GM12878 (cell line): ENCODE results near the gene NFATC2. TPM values are rescaled to one million over a fixed set of nuclear protein-coding genes. Genes with fewer than 3 reads are reported as not detected.

Source experiments
- ATAC-seq: fragments of 200-7000 bp; cut with Tn5 transposase; 3 replicates; pipeline ENCODE4 v1.9.1; 2020; ENCODE audit warnings: mild to moderate bottlenecking, moderate library complexity
- BruUV-seq: library from RNA; stranded (reverse); fragments of 400-500 nt; replicated peaks from 2 replicates; lab custom pipeline; 2021; lab: Mats Ljungman, UMichigan
- CTCF ChIA-PET: fragments of 300-600 bp; sonication (Branson Sonifier 250); formaldehyde crosslinking; extraction: SDS; loops from one replicate; lab custom pipeline; 2021; ENCODE audit warnings: inconsistent platforms; lab: Yijun Ruan, JAX
- POLR2A ChIA-PET: fragments of 350-600 bp; formaldehyde crosslinking; extraction: SDS; loops from one replicate; lab custom pipeline; 2021; ENCODE audit warnings: inconsistent platforms; lab: Charles Lee
- RAD21 ChIA-PET: fragments of 300-600 bp; sonication (Branson Sonifier 250); formaldehyde crosslinking; loops from one replicate; lab custom pipeline; 2023; ENCODE audit warnings: antibody characterized with exemption; ENCODE audit not compliant: unreplicated experiment; lab: Charles Lee
- SMC1A ChIA-PET: fragments of 300-600 bp; sonication (Branson Sonifier 250); formaldehyde crosslinking; loops from one replicate; lab custom pipeline; 2023; ENCODE audit not compliant: unreplicated experiment, uncharacterized antibody; lab: Charles Lee
- DNase-seq: peaks from one replicate; pipeline ENCODE4 v3.0.0-alpha.2; 2011; ENCODE audit warnings: low read depth, low spot score
- FAIRE-seq: peaks from 3 replicates; lab custom pipeline; 2011; peaks lifted over from hg19 to GRCh38; lab: Jason Lieb, UNC
- H2AFZ ChIP-seq: 2 replicates; pipeline ENCODE4 v1.6.0; 2011; ENCODE audit warnings: low read depth, low read length, control low read depth; ENCODE audit not compliant: control insufficient read depth
- H3K27ac ChIP-seq: 2 replicates; pipeline ENCODE4 v1.5.1; 2011; ENCODE audit warnings: control low read depth; ENCODE audit not compliant: control insufficient read depth, insufficient read depth
- H3K27me3 ChIP-seq, 2 experiments: replicated peaks in 1 of 2; 2 replicates each; pipeline versions ENCODE4 v1.6.0 to v1.6.1; 2011; ENCODE audit warnings: low read length in 1 of 2; ENCODE audit not compliant: control insufficient read depth in 2 of 2, insufficient read depth in 2 of 2
- H3K36me3 ChIP-seq, 2 experiments: 2 replicates each; pipeline ENCODE4 v1.5.1; 2011; ENCODE audit warnings: low read length in 1 of 2; ENCODE audit not compliant: control insufficient read depth in 2 of 2, insufficient read depth in 2 of 2
- H3K4me1 ChIP-seq: 2 replicates; pipeline ENCODE4 v1.6.1; 2011; ENCODE audit warnings: mild to moderate bottlenecking, low read length, moderate library complexity, mixed read lengths; ENCODE audit not compliant: control insufficient read depth, insufficient read depth
- H3K4me2 ChIP-seq: 2 replicates; pipeline ENCODE4 v1.6.0; 2011; ENCODE audit warnings: control low read depth; ENCODE audit not compliant: control insufficient read depth, insufficient read depth
- H3K4me3 ChIP-seq: fragments of 200-600 bp; sonication (generic); 2 replicates; pipeline ENCODE4 v1.5.1; 2016
- H3K79me2 ChIP-seq: 2 replicates; pipeline ENCODE4 v1.6.0; 2011; ENCODE audit warnings: low read length; ENCODE audit not compliant: control insufficient read depth, insufficient read depth
- H3K9ac ChIP-seq: 2 replicates; pipeline ENCODE4 v1.8.0; 2011; ENCODE audit warnings: low read length, control low read depth, mixed read lengths; ENCODE audit not compliant: control insufficient read depth, insufficient read depth
- H3K9me3 ChIP-seq: replicated peaks from 3 replicates; pipeline ENCODE4 v1.5.1; 2011; ENCODE audit warnings: mild to moderate bottlenecking, low read length; ENCODE audit not compliant: control insufficient read depth, insufficient read depth
- H4K20me1 ChIP-seq: 2 replicates; pipeline ENCODE4 v1.6.0; 2011; ENCODE audit not compliant: control insufficient read depth, insufficient read depth
- CBFB ChIP-seq: IDR thresholded peaks from 2 replicates; pipeline ENCODE4 v1.6.1; 2016; ENCODE audit warnings: antibody characterized with exemption, low read depth
- CBX3 ChIP-seq: fragments of 200-600 bp; sonication (generic); IDR thresholded peaks from 2 replicates; pipeline ENCODE4 v1.6.1; 2016; ENCODE audit warnings: low read depth, borderline replicate concordance
- CEBPB ChIP-seq, 2 experiments: fragments of 150-350 bp in 1 of 2; IDR thresholded peaks; 2 replicates each; pipeline ENCODE4 v1.6.1; 2012 to 2014; ENCODE audit warnings: low read depth in 2 of 2, low read length in 2 of 2, borderline replicate concordance in 1 of 2, inconsistent platforms in 1 of 2
- CHD4 ChIP-seq: fragments of 200-600 bp; sonication (generic); IDR thresholded peaks from 2 replicates; pipeline ENCODE4 v1.6.1; 2016; ENCODE audit warnings: mild to moderate bottlenecking
- ESRRA ChIP-seq: IDR thresholded peaks from 2 replicates; pipeline ENCODE4 v1.6.1; 2012; ENCODE audit warnings: mild to moderate bottlenecking, low read length, improper control_type of control experiment
- KAT2A ChIP-seq: conservative IDR thresholded peaks from 2 replicates; pipeline ENCODE4 v1.6.1; 2011; ENCODE audit warnings: low read depth, low read length; ENCODE audit not compliant: control insufficient read depth
- MYC ChIP-seq: IDR thresholded peaks from 2 replicates; pipeline ENCODE4 v1.6.1; 2011; ENCODE audit warnings: mild to moderate bottlenecking, low read length, moderate library complexity, inconsistent platforms; ENCODE audit not compliant: insufficient read depth, insufficient replicate concordance, insufficient read length, severe bottlenecking
- PAX5 ChIP-seq: IDR thresholded peaks from 2 replicates; pipeline ENCODE4 v1.6.1; 2011; ENCODE audit warnings: low read depth, low read length, borderline replicate concordance
- PRDM15 ChIP-seq: fragments of 450-650 bp; formaldehyde crosslinking; IDR thresholded peaks from 2 replicates; pipeline ENCODE4 v1.4.0; 2020; ENCODE audit warnings: mild to moderate bottlenecking, moderate library complexity
- RAD51 ChIP-seq: fragments of 450-650 bp; IDR thresholded peaks from 2 replicates; pipeline ENCODE4 v1.6.1; 2016; ENCODE audit warnings: moderate library complexity, mild to moderate bottlenecking, inconsistent platforms
- REST ChIP-seq: IDR thresholded peaks from 2 replicates; pipeline ENCODE4 v1.6.1; 2012; ENCODE audit warnings: mild to moderate bottlenecking, low read depth, low read length
- SREBF1 ChIP-seq: IDR thresholded peaks from 2 replicates; pipeline ENCODE4 v1.6.1; 2012; ENCODE audit warnings: mild to moderate bottlenecking, low read length
- YBX1 ChIP-seq: fragments of 450-650 bp; IDR thresholded peaks from 2 replicates; pipeline ENCODE4 v1.6.1; 2016; ENCODE audit warnings: antibody characterized with exemption
- ZBED1 ChIP-seq: IDR thresholded peaks from 2 replicates; pipeline ENCODE4 v1.6.1; 2016; ENCODE audit warnings: borderline replicate concordance
- ZSCAN29 ChIP-seq: fragments of 450-650 bp; IDR thresholded peaks from 2 replicates; pipeline ENCODE4 v1.6.1; 2017; ENCODE audit warnings: mild to moderate bottlenecking, moderate library complexity
- WGBS: methylation state at CpG from one replicate; pipeline ENCODE4 v1.1.6; 2016; ENCODE audit warnings: low lambda C conversion rate; ENCODE audit not compliant: insufficient replicate concordance, insufficient coverage; ENCODE audit errors: missing lambda C conversion rate; 5-methylcytosine and 5-hydroxymethylcytosine counted together
- in situ Hi-C: fragments of 300-500 bp; cut with MboI; formaldehyde crosslinking; loops from 9 replicates; pipeline ENCODE4 v1.14.3; 2018; ENCODE audit warnings: mixed read lengths
- intact Hi-C: fragments of 100-400 bp; cut with micrococcal nuclease; formaldehyde crosslinking; loops from one replicate; pipeline ENCODE4 v1.14.2; 2022; ENCODE audit not compliant: unreplicated experiment
- polyA plus RNA-seq, 11 experiments: library from polyadenylated mRNA; depleted of rRNA in 4 of 11; unstranded in 6 of 11; stranded (reverse) in 5 of 11; fragments of >200 nt; fragmentation: Nextera tagmentation in 4 of 11; fragmentation: Illumina TruSeq in 1 of 11; extraction: Ambion mirVana in 4 of 11; extraction: Trizol in 1 of 11; gene quantifications; 1 replicate in 1 of 11; 2 replicates in 10 of 11; pipeline versions ENCODE4 v1.2.1 to v1.2.3, GENCODE V29; 2011 to 2016; ENCODE audit warnings: inconsistent platforms in 2 of 11, missing spikeins in 2 of 11, low read depth in 1 of 11
- total RNA-seq, 4 experiments: library from RNA; depleted of rRNA in 3 of 4; stranded (reverse); fragments of >200 nt in 3 of 4; fragmentation: Illumina TruSeq in 1 of 4; extraction: Trizol in 1 of 4; gene quantifications; 2 replicates each; pipeline versions ENCODE4 v1.2.1 to v1.2.3, GENCODE V29; 2013 to 2021

NFATC2 gene
- total and polyA plus RNA-seq, 10 of the 15 experiments (the other 5 are each of a cell fraction or from before 2014, with no cell fraction given): 3.3 to 20.0 (median 7.3) TPM

- Histone ChIP-seq H3K4me2 (no peak overlapping the region), H3K9me3 (no peaks in the 10 kb centered on the region; the same call in 2 of the 3 replicates), H3K27me3 (no peaks in the 10 kb centered on the region), H3K36me3 (peaks cover 5 to 11% of the 10 kb centered on the region in 2 experiments; a peak in 3 of 4 replicates), H3K79me2 (no peaks in the 10 kb centered on the region), H3K4me3 (no peak overlapping the region), H3K4me1 (no peaks in the 10 kb centered on the region), H2AFZ (no peak overlapping the region), H3K9ac (no peak overlapping the region), H3K27ac (no peak overlapping the region), H4K20me1 (no peaks in the 10 kb centered on the region)
- no peak for ATAC-seq
- ChIA-PET SMC1A (interaction anchor here (0.8 to 1.2 kb wide), 3 partner anchors 85 to 123 kb away, joined by 3 read pairs; no protein-coding TSS in a partner anchor), RAD21 (interaction anchor here (0.6 kb wide), 1 partner anchor 13 kb away, joined by 3 read pairs; no protein-coding TSS in a partner anchor), CTCF (interaction anchor here (0.8 kb wide), 1 partner anchor 9 kb away, joined by 3 read pairs; no protein-coding TSS in a partner anchor), POLR2A (no interaction called here)
- intact Hi-C loops (no loop called here), in situ Hi-C loops (no loop called here)
- no TSS peak for BruUV-seq
- DNase-seq: no peak
- no peak for FAIRE-seq
- TF ChIP-seq CBX3: no peak
- TF ChIP-seq PAX5: no peak
- TF ChIP-seq ZSCAN29: no peak
- no peak for TF ChIP-seq SREBF1
- no peak for TF ChIP-seq RAD51
- no peak for TF ChIP-seq CBFB
- no peak for TF ChIP-seq ZBED1
- TF ChIP-seq YBX1: no peak
- no peak for TF ChIP-seq PRDM15 (CRISPR knock-in tag)
- TF ChIP-seq ESRRA: no peak
- no peak for TF ChIP-seq CHD4
- no peak for TF ChIP-seq CEBPB (IDR thresholded peaks at IDR 0.05; ENCODE audit: borderline replicate concordance in 1 of 2, low read depth in 2 of 2, low read length in 2 of 2)
- TF ChIP-seq MYC: no peak
- no peak for TF ChIP-seq REST
- no peak for TF ChIP-seq KAT2A
- WGBS: 80% methylated on average over 1 of the region's 1 CpG
Observed at GRCh38 chr20:51509208-51509607, 33.3 kb downstream of the NFATC2 start.
